ENCODE results near the gene CDT1.
"Not testable (repeated sequence)": the region's sequence is repeated elsewhere in the genome, so short reads cannot be mapped to it uniquely, and the experiment has no call there.

The CDT1 gene

GRCh38 chr16:88771781-88772180 lies 31.8 kb upstream of the CDT1 start:
- Histone ChIP-seq H3K36me3 (ENCODE audit: control insufficient read depth in 4 of 4, insufficient read depth in 4 of 4, low read length in 3 of 4) (peaks cover 0 to 32% (median 2%) of the 10 kb centered on the region in 4 experiments), H3K27ac (ENCODE audit: insufficient read depth in 1 of 2, low read depth in 1 of 2, low read length in 2 of 2, poor library complexity in 1 of 2, severe bottlenecking in 2 of 2) (peak overlapping the region; percentile 33 to 73), H3K4me1 (ENCODE audit: control extremely low read depth in 1 of 4, control insufficient read depth in 4 of 4, insufficient read depth in 4 of 4, low read length in 3 of 4) (peaks cover 0 to 88% (median 81%) of the 10 kb centered on the region in 4 experiments)
- ChIA-PET CTCF (interaction anchor here (0.8 to 5.4 kb wide), 10 partner anchors 9 to 75 kb away, joined by 3 to 31 read pairs (median 4); no protein-coding TSS in a partner anchor), POLR2A (interaction anchor here (1.5 to 2.0 kb wide), 3 partner anchors 9 to 19 kb away, joined by 4 to 15 read pairs (median 4); partner anchors contain the start of gene PIEZO1)
- not testable (repeated sequence) for H3K27me3 ChIP-seq (replicated peaks in 2 of 5; ENCODE audit: control insufficient read depth in 4 of 5, insufficient read depth in 5 of 5, low read length in 4 of 5); H3K9me3 ChIP-seq (ENCODE audit: control extremely low read depth in 1 of 5, control insufficient read depth in 4 of 5, insufficient read depth in 2 of 5, low read depth in 1 of 5, low read length in 4 of 5); DNase-seq; H3K4me3 ChIP-seq (ENCODE audit: control insufficient read depth in 1 of 7, extremely low read depth in 1 of 7, insufficient read depth in 4 of 7, low read depth in 2 of 7, low read length in 6 of 7)
- WGBS (ENCODE audit: insufficient coverage) = 93% methylated on average over 14 of the region's 23 CpGs

GRCh38 chr16:88772871-88773811 lies 30.4 kb upstream of the CDT1 start:
- Histone ChIP-seq H3K9me3 (ENCODE audit: control extremely low read depth in 1 of 5, control insufficient read depth in 4 of 5, insufficient read depth in 2 of 5, low read depth in 1 of 5, low read length in 4 of 5) (no peaks in the 10 kb centered on the region), H3K4me3 (ENCODE audit: control insufficient read depth in 1 of 7, extremely low read depth in 1 of 7, insufficient read depth in 4 of 7, low read depth in 2 of 7, low read length in 6 of 7) (peak overlapping the region in 2 of 7 experiments; percentile 24 to 42), H3K4me1 (ENCODE audit: control extremely low read depth in 1 of 4, control insufficient read depth in 4 of 4, insufficient read depth in 4 of 4, low read length in 3 of 4) (peaks cover 0 to 86% (median 81%) of the 10 kb centered on the region in 4 experiments), H3K36me3 (ENCODE audit: control insufficient read depth in 4 of 4, insufficient read depth in 4 of 4, low read length in 3 of 4) (peaks cover 0 to 37% (median 5%) of the 10 kb centered on the region in 4 experiments), H3K27me3 (replicated peaks in 2 of 5; ENCODE audit: control insufficient read depth in 4 of 5, insufficient read depth in 5 of 5, low read length in 4 of 5) (no peaks in the 10 kb centered on the region), H3K27ac (ENCODE audit: insufficient read depth in 1 of 2, low read depth in 1 of 2, low read length in 2 of 2, poor library complexity in 1 of 2, severe bottlenecking in 2 of 2) (peak overlapping the region in 1 of 2 experiments; percentile 73)
- ChIA-PET CTCF (interaction anchor here (0.7 to 5.4 kb wide), 8 partner anchors 9 to 40 kb away, joined by 3 to 31 read pairs (median 5); no protein-coding TSS in a partner anchor), POLR2A (interaction anchor here (0.6 to 0.7 kb wide), 2 partner anchors 9 kb away, joined by 3 to 5 read pairs; no protein-coding TSS in a partner anchor)
- WGBS (ENCODE audit: insufficient coverage) = 43% methylated on average over 25 of the region's 29 CpGs
- DNase-seq = peak in 1 of 3 donors; percentile 27

- H3K27ac ChIP-seq (ENCODE audit: insufficient read depth in 1 of 2, low read depth in 1 of 2, low read length in 2 of 2, poor library complexity in 1 of 2, severe bottlenecking in 2 of 2) = peak overlapping the region in 1 of 2 experiments; percentile 73
- H3K9me3 ChIP-seq (ENCODE audit: control extremely low read depth in 1 of 5, control insufficient read depth in 4 of 5, insufficient read depth in 2 of 5, low read depth in 1 of 5, low read length in 4 of 5) = no peaks in the 10 kb centered on the region
- H3K4me1 ChIP-seq (ENCODE audit: control extremely low read depth in 1 of 4, control insufficient read depth in 4 of 4, insufficient read depth in 4 of 4, low read length in 3 of 4) = peaks cover 0 to 86% (median 82%) of the 10 kb centered on the region in 4 experiments
- ChIA-PET POLR2A (interaction anchor here (0.6 kb wide), 1 partner anchor 96 kb away, joined by 5 read pairs; no protein-coding TSS in a partner anchor), CTCF (interaction anchor here (0.6 to 5.4 kb wide), 7 partner anchors 8 to 482 kb away, joined by 3 to 31 read pairs (median 4); no protein-coding TSS in a partner anchor)
- peak overlapping the region in 1 of 7 experiments; percentile 24 for H3K4me3 ChIP-seq (ENCODE audit: control insufficient read depth in 1 of 7, extremely low read depth in 1 of 7, insufficient read depth in 4 of 7, low read depth in 2 of 7, low read length in 6 of 7)
- H3K27me3 ChIP-seq (replicated peaks in 2 of 5; ENCODE audit: control insufficient read depth in 4 of 5, insufficient read depth in 5 of 5, low read length in 4 of 5) = no peaks in the 10 kb centered on the region
- 60% methylated on average over 10 of the region's 12 CpGs for WGBS (ENCODE audit: insufficient coverage)
- H3K36me3 ChIP-seq (ENCODE audit: control insufficient read depth in 4 of 4, insufficient read depth in 4 of 4, low read length in 3 of 4) = peaks cover 0 to 37% (median 5%) of the 10 kb centered on the region in 4 experiments
- DNase-seq = no peak
These were observed 29.7 kb upstream of the CDT1 start for GRCh38 chr16:88773812-88774291.

- CTCF ChIA-PET = interaction anchor here (0.6 to 5.4 kb wide), 5 partner anchors 7 to 481 kb away, joined by 3 to 31 read pairs (median 3); no protein-coding TSS in a partner anchor
- POLR2A ChIA-PET = interaction anchor here (0.6 kb wide), 2 partner anchors 8 to 95 kb away, joined by 3 to 5 read pairs; no protein-coding TSS in a partner anchor
- H3K9me3 ChIP-seq (ENCODE audit: control extremely low read depth in 1 of 5, control insufficient read depth in 4 of 5, insufficient read depth in 2 of 5, low read depth in 1 of 5, low read length in 4 of 5) = no peaks in the 10 kb centered on the region
- peaks cover 0 to 86% (median 83%) of the 10 kb centered on the region in 4 experiments for H3K4me1 ChIP-seq (ENCODE audit: control extremely low read depth in 1 of 4, control insufficient read depth in 4 of 4, insufficient read depth in 4 of 4, low read length in 3 of 4)
- peak overlapping the region in 1 of 2 experiments; percentile 71 for H3K27ac ChIP-seq (ENCODE audit: insufficient read depth in 1 of 2, low read depth in 1 of 2, low read length in 2 of 2, poor library complexity in 1 of 2, severe bottlenecking in 2 of 2)
- DNase-seq = no peak
- peaks cover 0 to 38% (median 5%) of the 10 kb centered on the region in 4 experiments for H3K36me3 ChIP-seq (ENCODE audit: control insufficient read depth in 4 of 4, insufficient read depth in 4 of 4, low read length in 3 of 4)
- H3K4me3 ChIP-seq (ENCODE audit: control insufficient read depth in 1 of 7, extremely low read depth in 1 of 7, insufficient read depth in 4 of 7, low read depth in 2 of 7, low read length in 6 of 7) = no peak overlapping the region
- no peaks in the 10 kb centered on the region for H3K27me3 ChIP-seq (replicated peaks in 2 of 5; ENCODE audit: control insufficient read depth in 4 of 5, insufficient read depth in 5 of 5, low read length in 4 of 5)
- WGBS (ENCODE audit: insufficient coverage) = 94% methylated on average over 32 of the region's 32 CpGs
These were observed 28.8 kb upstream of the CDT1 start for GRCh38 chr16:88774544-88775393.

GRCh38 chr16:88775825-88776224 lies 27.8 kb upstream of the CDT1 start:
- H3K9me3 ChIP-seq (ENCODE audit: control extremely low read depth in 1 of 5, control insufficient read depth in 4 of 5, insufficient read depth in 2 of 5, low read depth in 1 of 5, low read length in 4 of 5) = no peaks in the 10 kb centered on the region
- H3K27ac ChIP-seq (ENCODE audit: insufficient read depth in 1 of 2, low read depth in 1 of 2, low read length in 2 of 2, poor library complexity in 1 of 2, severe bottlenecking in 2 of 2) = no peak overlapping the region
- H3K4me1 ChIP-seq (ENCODE audit: control extremely low read depth in 1 of 4, control insufficient read depth in 4 of 4, insufficient read depth in 4 of 4, low read length in 3 of 4) = peaks cover 0 to 86% (median 83%) of the 10 kb centered on the region in 4 experiments
- CTCF ChIA-PET = interaction anchor here (1.4 kb wide), 1 partner anchor 36 kb away, joined by 3 read pairs; the partner anchor contains the start of gene APRT
- H3K27me3 ChIP-seq (replicated peaks in 2 of 5; ENCODE audit: control insufficient read depth in 4 of 5, insufficient read depth in 5 of 5, low read length in 4 of 5) = no peaks in the 10 kb centered on the region
- 92% methylated on average over 8 of the region's 18 CpGs for WGBS (ENCODE audit: insufficient coverage)
- POLR2A ChIA-PET = no interaction called here
- H3K4me3 ChIP-seq (ENCODE audit: control insufficient read depth in 1 of 7, extremely low read depth in 1 of 7, insufficient read depth in 4 of 7, low read depth in 2 of 7, low read length in 6 of 7) = no peak overlapping the region
- peaks cover 0 to 42% (median 5%) of the 10 kb centered on the region in 4 experiments for H3K36me3 ChIP-seq (ENCODE audit: control insufficient read depth in 4 of 4, insufficient read depth in 4 of 4, low read length in 3 of 4)
- DNase-seq = no peak

Measured in common myeloid progenitor, CD34-positive (primary cell).